SK-N-MC (cell line): ENCODE data around the gene EIF6.

ENCODE experiments used
- DNase-seq: peaks from one replicate; pipeline ENCODE4 v3.0.0-alpha.2; 2011; ENCODE audit warnings: low read depth, low spot score
- H3K27ac ChIP-seq: fragments of 200-600 bp; sonication (generic); 2 replicates; pipeline ENCODE4 v1.5.1; 2016; ENCODE audit warnings: mixed run types
- H3K36me3 ChIP-seq: fragments of 200-600 bp; sonication (generic); 2 replicates; pipeline ENCODE4 v1.6.1; 2017; ENCODE audit warnings: antibody characterized with exemption, low read length, mixed read lengths; ENCODE audit not compliant: insufficient read depth
- H3K4me3 ChIP-seq: fragments of 200-600 bp; sonication (generic); 2 replicates; pipeline ENCODE4 v1.5.1; 2016
- H3K9ac ChIP-seq: fragments of 200-600 bp; sonication (generic); 2 replicates; pipeline ENCODE4 v1.8.0; 2017; ENCODE audit warnings: mixed run types, mixed read lengths; ENCODE audit not compliant: insufficient read length
- H3K9me3 ChIP-seq: fragments of 200-600 bp; sonication (generic); 2 replicates; pipeline ENCODE4 v1.6.1; 2017; ENCODE audit warnings: low read depth, mild to moderate bottlenecking, antibody characterized with exemption, low read length, moderate library complexity, mixed read lengths
- EZH2 ChIP-seq: fragments of 200-600 bp; sonication (generic); IDR thresholded peaks from one replicate; pipeline ENCODE4 v1.6.1; 2017; ENCODE audit warnings: antibody characterized with exemption
- FOXP2 ChIP-seq: optimal IDR thresholded peaks from 2 replicates; pipeline ENCODE3; 2011; ENCODE audit warnings: mild to moderate bottlenecking, moderate library complexity; ENCODE audit not compliant: insufficient read depth; ENCODE audit errors: extremely low read length, control extremely low read depth
- POLR2AphosphoS5 ChIP-seq: IDR thresholded peaks from 2 replicates; pipeline ENCODE4 v1.6.1; 2012; ENCODE audit warnings: mild to moderate bottlenecking, low read depth, low read length, borderline replicate concordance

Gene EIF6

DNA sequence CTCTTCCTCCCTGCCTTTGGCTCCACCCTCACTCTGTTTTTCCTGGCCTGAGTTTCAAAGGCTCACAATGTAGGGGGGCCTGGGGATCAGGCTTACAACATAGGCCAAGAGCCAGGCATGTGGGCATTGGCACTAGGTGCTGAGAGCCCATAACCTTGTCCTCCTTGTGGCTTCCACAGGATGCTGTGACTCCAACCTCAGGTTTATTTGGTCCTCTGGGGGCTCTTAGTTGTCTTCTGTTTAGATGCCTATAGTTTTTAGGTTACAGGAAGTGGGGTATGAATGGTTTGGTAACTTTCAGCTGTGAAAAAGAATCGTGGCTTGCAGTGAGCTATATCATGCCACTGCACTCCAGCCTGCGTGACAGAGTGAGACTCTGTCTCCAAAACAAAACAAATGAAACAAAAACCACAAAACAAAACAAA lies 32.5 kb downstream of the EIF6 start:
- no peak for DNase-seq
- H3K9ac ChIP-seq, result no peak overlapping the region
- H3K9me3 ChIP-seq, result no peaks in the 10 kb centered on the region
- TF ChIP-seq POLR2AphosphoS5 (no peak), EZH2 (no peak), FOXP2 (no peak)
- no peak overlapping the region for H3K27ac ChIP-seq
- no peak overlapping the region for H3K4me3 ChIP-seq
- H3K36me3 ChIP-seq, result no peaks in the 10 kb centered on the region

DNA sequence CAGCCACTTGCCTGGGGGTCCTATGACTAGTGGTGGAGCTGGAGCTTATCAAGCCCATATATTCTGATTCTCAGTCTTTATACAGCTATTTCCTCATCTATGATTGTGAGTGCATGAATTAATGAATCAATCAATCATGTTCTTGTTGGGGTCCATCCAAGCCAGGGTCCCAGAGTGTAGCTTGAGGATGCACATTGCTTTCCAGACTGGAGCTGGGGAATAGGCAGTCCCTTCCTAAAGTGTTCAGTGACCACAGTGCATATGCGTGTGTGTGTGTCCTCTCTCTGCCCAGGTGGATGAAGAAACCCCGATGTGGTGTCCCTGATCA lies 33.0 kb downstream of the EIF6 start:
- no peak overlapping the region for H3K9ac ChIP-seq
- H3K36me3 ChIP-seq, result no peaks in the 10 kb centered on the region
- no peak for DNase-seq
- no peak for TF ChIP-seq EZH2
- TF ChIP-seq FOXP2, result no peak
- no peak overlapping the region for H3K4me3 ChIP-seq
- H3K9me3 ChIP-seq, result no peaks in the 10 kb centered on the region
- no peak overlapping the region for H3K27ac ChIP-seq

DNA sequence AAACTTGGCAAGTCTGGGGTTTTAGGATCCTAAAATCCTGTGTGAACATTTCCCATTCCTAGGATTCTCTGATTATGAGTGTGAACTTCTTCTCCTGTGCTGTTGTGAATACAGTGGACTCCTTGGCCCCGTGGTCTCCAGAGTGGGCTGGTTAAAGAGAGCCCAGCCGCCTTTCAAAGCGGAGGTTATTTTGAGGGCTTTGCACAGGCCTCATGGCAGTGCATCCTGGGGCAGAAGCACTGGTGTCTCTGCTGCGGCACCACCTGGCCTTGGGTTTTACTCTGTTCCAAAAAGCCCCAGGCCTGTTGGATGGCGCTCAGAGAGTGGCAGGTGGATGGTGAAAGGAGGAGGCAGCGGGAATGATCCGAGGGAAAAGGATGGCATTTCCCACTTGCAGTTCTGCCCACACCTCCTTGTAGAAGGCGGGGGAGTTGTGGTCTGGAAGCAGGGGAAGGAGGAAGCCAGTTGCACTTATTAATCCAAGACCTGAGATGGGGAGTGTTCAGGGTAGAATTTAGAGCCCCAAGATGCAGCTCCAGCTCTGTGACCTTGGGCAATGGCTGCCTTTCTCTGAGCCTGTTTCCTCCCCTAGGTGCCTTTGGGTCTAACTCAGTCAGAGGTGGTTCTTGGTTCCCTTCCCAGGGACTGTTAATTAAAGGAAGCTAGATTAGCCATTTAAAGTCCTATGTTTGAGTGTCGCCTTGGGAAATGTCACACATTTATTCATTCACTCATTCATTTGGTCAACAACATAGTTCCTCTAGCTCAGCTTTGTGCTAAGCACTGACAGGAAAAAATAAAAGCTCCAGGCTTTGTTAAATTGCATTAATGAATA lies 35.7 kb downstream of the EIF6 start:
- no peak overlapping the region for H3K9ac ChIP-seq
- no peak for DNase-seq
- H3K36me3 ChIP-seq, result no peaks in the 10 kb centered on the region
- TF ChIP-seq EZH2, result no peak
- TF ChIP-seq FOXP2, result no peak
- no peak for TF ChIP-seq POLR2AphosphoS5
- no peaks in the 10 kb centered on the region for H3K9me3 ChIP-seq
- H3K27ac ChIP-seq, result no peak overlapping the region
- no peak overlapping the region for H3K4me3 ChIP-seq

DNA sequence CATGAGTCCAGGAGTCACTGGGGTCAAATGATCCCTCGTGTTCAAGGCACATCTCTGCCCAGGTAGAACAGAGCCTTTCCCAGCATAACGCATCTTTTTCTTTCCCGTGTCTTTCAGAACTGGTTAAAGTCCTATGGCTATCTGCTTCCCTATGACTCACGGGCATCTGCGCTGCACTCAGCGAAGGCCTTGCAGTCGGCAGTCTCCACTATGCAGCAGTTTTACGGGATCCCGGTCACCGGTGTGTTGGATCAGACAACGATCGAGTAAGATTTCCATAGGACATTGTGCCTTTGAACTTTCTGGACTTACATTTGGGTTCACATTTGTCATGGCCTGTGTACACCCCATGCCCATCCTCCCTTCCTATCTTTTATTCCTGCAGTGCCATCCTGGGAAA lies 37.8 kb downstream of the EIF6 start:
- no peak for DNase-seq
- Histone ChIP-seq H3K36me3 (no peaks in the 10 kb centered on the region), H3K9ac (no peak overlapping the region), H3K4me3 (no peak overlapping the region), H3K9me3 (no peaks in the 10 kb centered on the region), H3K27ac (no peak overlapping the region)
- TF ChIP-seq EZH2 (no peak), POLR2AphosphoS5 (no peak), FOXP2 (no peak)

DNA sequence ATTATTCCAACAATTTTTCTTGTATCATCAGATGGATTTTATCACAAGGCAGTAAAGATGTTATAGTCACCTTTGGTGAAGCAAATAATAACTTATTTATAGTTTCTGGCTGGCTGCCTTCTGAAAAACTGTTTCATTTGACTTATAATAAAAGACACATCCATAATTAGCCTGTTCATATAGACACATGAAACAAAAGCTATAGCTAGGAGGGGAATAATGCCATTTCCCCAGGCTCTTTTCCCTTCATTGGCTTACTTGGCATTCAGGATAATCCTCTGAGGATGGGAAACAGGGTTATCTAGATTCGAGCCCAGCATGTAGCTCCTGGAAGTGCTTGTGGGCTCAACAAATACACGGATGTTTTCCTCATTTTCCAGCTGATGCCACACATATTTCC lies 40.6 kb downstream of the EIF6 start:
- H3K4me3 ChIP-seq, result no peak overlapping the region
- DNase-seq, result no peak
- no peaks in the 10 kb centered on the region for H3K36me3 ChIP-seq
- no peaks in the 10 kb centered on the region for H3K9me3 ChIP-seq
- no peak overlapping the region for H3K9ac ChIP-seq
- no peak for TF ChIP-seq EZH2
- no peak overlapping the region for H3K27ac ChIP-seq

DNA sequence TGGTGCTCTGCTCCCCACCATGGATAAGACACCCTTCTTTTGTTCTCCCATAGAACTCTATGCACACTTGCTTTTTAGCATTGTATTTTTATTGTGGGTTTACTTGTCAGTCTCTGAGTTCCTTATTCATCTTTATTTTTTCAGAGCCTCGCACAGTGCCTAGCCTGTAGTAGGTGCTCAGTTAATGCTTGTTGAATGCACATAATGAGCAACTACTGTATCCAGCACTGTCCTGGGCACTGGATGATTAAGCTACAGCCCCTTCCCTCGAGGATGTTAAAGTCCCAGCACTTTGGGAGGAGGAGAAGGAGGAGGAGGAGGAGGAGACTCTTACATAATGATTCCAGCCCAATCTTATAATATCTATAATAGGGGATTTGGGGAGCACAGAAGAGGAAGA lies 41.3 kb downstream of the EIF6 start:
- no peaks in the 10 kb centered on the region for H3K36me3 ChIP-seq
- no peak for DNase-seq
- no peak for TF ChIP-seq EZH2
- TF ChIP-seq POLR2AphosphoS5, result no peak
- no peak for TF ChIP-seq FOXP2
- no peak overlapping the region for H3K9ac ChIP-seq
- no peaks in the 10 kb centered on the region for H3K9me3 ChIP-seq
- H3K27ac ChIP-seq, result no peak overlapping the region
- H3K4me3 ChIP-seq, result no peak overlapping the region

DNA sequence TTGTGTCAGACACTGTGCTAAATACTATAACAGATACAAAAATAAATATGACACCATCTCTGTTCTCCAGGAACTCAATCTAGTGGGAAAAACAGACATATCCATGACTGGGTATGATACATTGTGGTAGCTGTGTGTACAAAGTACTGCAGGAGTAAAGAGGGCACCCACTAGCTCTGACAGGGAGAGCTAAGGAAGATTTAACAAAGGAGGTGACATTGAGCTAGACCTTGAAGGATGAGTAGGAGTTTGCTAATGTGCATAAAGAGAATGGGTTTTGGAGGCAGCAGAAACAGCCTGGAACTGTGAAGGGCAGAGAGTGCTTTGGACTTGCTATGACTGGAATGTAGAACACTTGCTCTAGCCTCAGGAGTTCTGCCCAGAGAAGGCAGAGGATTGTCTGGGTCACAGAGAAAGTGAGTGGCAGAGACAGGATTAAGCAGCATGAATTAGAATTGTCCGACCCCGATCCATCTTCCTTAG lies 43.7 kb downstream of the EIF6 start:
- no peak overlapping the region for H3K27ac ChIP-seq
- H3K9ac ChIP-seq, result no peak overlapping the region
- no peaks in the 10 kb centered on the region for H3K36me3 ChIP-seq
- DNase-seq, result no peak
- H3K9me3 ChIP-seq, result no peaks in the 10 kb centered on the region
- H3K4me3 ChIP-seq, result no peak overlapping the region
- TF ChIP-seq POLR2AphosphoS5, result no peak
- no peak for TF ChIP-seq EZH2
- TF ChIP-seq FOXP2, result no peak

DNA sequence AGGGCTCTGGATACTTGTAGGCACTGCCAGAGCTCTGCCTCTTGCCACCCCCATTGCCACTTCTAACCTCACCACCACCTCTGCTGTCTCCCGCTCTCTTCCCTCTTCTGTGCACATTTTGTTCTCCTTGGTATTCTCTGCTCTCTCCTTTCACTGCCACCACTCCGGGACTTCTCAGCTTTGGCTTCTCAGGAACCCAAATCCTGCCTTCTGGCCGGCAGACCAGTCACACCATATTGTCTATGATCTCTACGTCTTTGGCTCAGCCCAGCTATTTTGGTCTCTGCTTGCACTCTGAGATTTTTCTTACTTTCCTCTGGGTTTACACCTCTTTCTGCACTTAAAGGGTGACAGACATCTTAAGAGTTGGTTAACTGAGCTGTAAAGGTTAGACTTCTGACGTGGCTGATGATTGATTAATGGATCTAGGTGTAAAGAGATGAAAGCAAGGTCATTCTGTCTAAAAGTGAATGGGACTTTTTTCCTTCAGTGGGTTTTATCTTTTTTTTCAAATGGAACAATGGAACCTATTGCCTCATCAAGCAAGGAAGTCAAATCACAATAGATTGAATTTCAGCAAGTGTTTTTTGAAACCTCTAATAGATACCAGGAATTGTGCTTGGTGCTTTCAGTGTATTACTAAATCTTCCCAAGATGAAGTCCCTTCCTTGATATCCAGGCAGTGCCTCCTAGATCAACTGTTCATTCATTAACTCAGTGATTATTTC lies 44.3 kb downstream of the EIF6 start:
- Histone ChIP-seq H3K36me3 (no peaks in the 10 kb centered on the region), H3K4me3 (no peak overlapping the region), H3K27ac (no peak overlapping the region), H3K9me3 (no peaks in the 10 kb centered on the region), H3K9ac (no peak overlapping the region)
- TF ChIP-seq FOXP2 (no peak), POLR2AphosphoS5 (no peak), EZH2 (no peak)
- DNase-seq, result no peak

DNA sequence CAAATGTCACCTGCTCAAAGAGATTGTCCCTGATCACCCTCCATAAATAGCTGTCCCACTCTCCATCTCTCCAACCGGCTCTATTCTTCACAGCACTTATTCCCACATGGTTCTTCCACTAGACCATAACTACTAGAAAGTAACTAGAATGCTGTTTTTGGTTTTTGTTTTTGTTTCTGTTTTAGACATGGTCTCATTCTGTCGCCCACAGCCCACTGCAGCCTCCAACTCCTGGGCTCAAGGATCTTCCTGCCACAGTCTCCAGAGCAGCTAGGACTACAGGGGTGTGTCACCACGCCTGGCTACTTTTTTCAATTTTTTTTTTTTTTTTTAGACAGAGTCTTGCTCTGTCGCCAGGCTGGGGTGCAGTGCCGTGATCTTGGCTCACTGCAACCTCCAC lies 45.8 kb downstream of the EIF6 start:
- no peaks in the 10 kb centered on the region for H3K9me3 ChIP-seq
- no peak overlapping the region for H3K27ac ChIP-seq
- DNase-seq, result no peak
- no peak overlapping the region for H3K4me3 ChIP-seq
- TF ChIP-seq FOXP2 (no peak), POLR2AphosphoS5 (no peak), EZH2 (no peak)
- no peak overlapping the region for H3K9ac ChIP-seq
- H3K36me3 ChIP-seq, result no peaks in the 10 kb centered on the region
